Activated T-helper 2 cell treated with anti-CD3 and anti-CD28 coated beads, Interferon-gamma antibody, Interleukin-2, Interleukin-4, amounts not matched to agents 10 μg/mL and 5 μg/mL and 100 μg/mL, durations not matched to agents 14 hours and 24 hours and 36 hours (primary cell): ENCODE measurements around the gene SSMEM1. TPM values are rescaled to one million over a fixed set of nuclear protein-coding genes. Genes with fewer than 3 reads are reported as not detected.
"Not testable (repeated sequence)": the region's sequence is repeated elsewhere in the genome, so short reads cannot be mapped to it uniquely, and the experiment has no call there.

Experiments
- DNase-seq: peaks from one replicate; pipeline ENCODE4 v3.0.0; 2021; ENCODE audit warnings: low spot score
- H3K27ac Mint-ChIP-seq: one replicate; pipeline ENCODE4 v1.8.0; 2021; ENCODE audit warnings: mixed read lengths
- H3K27me3 Mint-ChIP-seq: one replicate; pipeline ENCODE4 v1.8.0; 2021; ENCODE audit warnings: low read depth, mixed read lengths
- H3K36me3 Mint-ChIP-seq: one replicate; pipeline ENCODE4 v1.8.0; 2021; ENCODE audit warnings: low read depth, mixed read lengths
- H3K4me1 Mint-ChIP-seq: one replicate; pipeline ENCODE4 v1.8.0; 2021; ENCODE audit warnings: low read depth, mixed read lengths
- H3K4me3 Mint-ChIP-seq: one replicate; pipeline ENCODE4 v1.8.0; 2021; ENCODE audit warnings: low read depth, mild to moderate bottlenecking, moderate library complexity, mixed read lengths
- H3K9me3 Mint-ChIP-seq: one replicate; pipeline ENCODE4 v1.8.0; 2021; ENCODE audit warnings: mixed read lengths
- intact Hi-C: fragments of 100-400 bp; cut with micrococcal nuclease; formaldehyde crosslinking; loops from one replicate; pipeline ENCODE4 v1.15.1; 2023
- total RNA-seq: library from RNA; stranded (reverse); gene quantifications from 2 replicates; pipeline ENCODE4 v1.2.3, GENCODE V29; 2022

SSMEM1 gene
- total RNA-seq, 1 donor from 2014 or later, result not detected

- H3K4me1 Mint-ChIP-seq, DNase-seq, H3K27ac Mint-ChIP-seq, intact Hi-C loops, H3K4me3 Mint-ChIP-seq, H3K36me3 Mint-ChIP-seq, H3K9me3 Mint-ChIP-seq: not testable (repeated sequence)
- H3K27me3 Mint-ChIP-seq, result peaks cover 16% of the 10 kb centered on the region
These were observed 28.7 kb downstream of the SSMEM1 start for GRCh38 chr7:130236361-130236760.

DNA sequence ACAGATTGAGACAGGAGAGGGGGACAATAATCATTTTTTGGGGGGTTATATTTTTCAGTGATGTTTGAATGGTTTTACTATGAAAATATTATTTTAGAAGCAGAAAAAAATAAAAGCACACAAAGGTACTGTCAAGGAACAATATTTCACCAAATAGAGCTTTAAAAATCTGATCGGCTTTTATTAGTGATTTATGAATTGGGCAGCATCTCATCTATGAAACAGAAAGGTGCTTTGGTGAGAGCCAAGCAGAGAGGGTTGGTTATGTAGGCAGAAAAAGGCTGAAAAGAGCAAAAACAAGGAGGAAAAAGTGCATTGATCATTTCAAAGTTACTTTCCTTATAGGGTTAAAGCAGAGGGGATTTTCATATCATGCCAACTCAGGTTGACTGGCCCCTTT is 32.6 kb downstream of the SSMEM1 start:
- DNase-seq, result no peak
- Mint-ChIP-seq H3K27me3 (peaks cover 20% of the 10 kb centered on the region), H3K27ac (no peak overlapping the region), H3K36me3 (no peaks in the 10 kb centered on the region), H3K9me3 (peaks cover 4% of the 10 kb centered on the region), H3K4me3 (no peak overlapping the region), H3K4me1 (peaks cover 17% of the 10 kb centered on the region)
- intact Hi-C loops, result loop anchor here (5.0 to 10.0 kb wide), 3 partner anchors 37 to 517 kb away; no protein-coding TSS in a partner anchor

DNA sequence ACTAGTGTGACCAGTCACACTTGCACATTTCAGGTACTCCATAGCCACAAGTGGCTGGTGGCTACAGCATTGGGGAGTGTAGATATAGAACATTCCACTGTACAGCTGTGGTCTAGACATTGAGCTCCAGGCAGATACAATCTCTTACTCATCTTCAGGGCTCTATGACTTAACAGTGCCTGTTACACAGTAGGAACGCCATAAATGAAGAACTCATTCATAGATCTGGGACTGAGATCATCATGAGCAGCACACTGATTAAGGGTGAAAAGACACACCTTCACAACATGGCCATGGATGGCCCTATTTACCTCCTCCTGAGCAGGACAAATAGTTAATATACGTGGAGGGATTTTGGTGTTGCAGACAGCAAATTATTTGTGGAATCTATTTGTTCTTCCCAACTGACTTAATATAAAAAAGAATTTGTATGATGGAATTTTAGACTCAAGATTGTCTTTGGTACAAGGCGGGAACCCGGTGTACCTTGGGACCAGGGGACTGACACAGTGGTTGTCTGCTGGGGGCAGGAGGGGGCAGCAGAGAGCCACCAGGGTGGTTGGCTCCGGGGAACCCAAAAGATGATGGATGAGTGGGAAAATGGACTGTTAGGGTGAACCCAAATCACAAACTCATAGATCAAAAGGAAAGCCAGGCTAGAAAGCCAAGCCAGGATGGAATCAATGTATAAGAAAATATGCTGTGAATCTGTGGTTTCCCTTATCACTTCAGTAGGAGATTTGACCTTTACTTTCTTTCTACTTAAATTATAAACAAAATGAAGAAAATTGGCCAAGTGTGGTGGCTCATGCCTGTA is 34.7 kb downstream of the SSMEM1 start:
- H3K36me3 Mint-ChIP-seq, result no peaks in the 10 kb centered on the region
- H3K4me3 Mint-ChIP-seq, result no peak overlapping the region
- intact Hi-C loops, result loop anchor here (5.0 to 10.0 kb wide), 3 partner anchors 35 to 515 kb away; no protein-coding TSS in a partner anchor
- H3K27ac Mint-ChIP-seq, result no peak overlapping the region
- peak; percentile 27 for DNase-seq
- peaks cover 9% of the 10 kb centered on the region for H3K27me3 Mint-ChIP-seq
- peaks cover 4% of the 10 kb centered on the region for H3K9me3 Mint-ChIP-seq
- H3K4me1 Mint-ChIP-seq, result peaks cover 17% of the 10 kb centered on the region

GRCh38 chr7:130243486-130243885 is 35.8 kb downstream of the SSMEM1 start:
- H3K27me3 Mint-ChIP-seq, DNase-seq, H3K9me3 Mint-ChIP-seq, H3K27ac Mint-ChIP-seq, H3K36me3 Mint-ChIP-seq, H3K4me3 Mint-ChIP-seq: not testable (repeated sequence)
- intact Hi-C loops, result loop anchor here (5.0 to 10.0 kb wide), 3 partner anchors 34 to 514 kb away; no protein-coding TSS in a partner anchor
- H3K4me1 Mint-ChIP-seq, result peaks cover 17% of the 10 kb centered on the region

DNA sequence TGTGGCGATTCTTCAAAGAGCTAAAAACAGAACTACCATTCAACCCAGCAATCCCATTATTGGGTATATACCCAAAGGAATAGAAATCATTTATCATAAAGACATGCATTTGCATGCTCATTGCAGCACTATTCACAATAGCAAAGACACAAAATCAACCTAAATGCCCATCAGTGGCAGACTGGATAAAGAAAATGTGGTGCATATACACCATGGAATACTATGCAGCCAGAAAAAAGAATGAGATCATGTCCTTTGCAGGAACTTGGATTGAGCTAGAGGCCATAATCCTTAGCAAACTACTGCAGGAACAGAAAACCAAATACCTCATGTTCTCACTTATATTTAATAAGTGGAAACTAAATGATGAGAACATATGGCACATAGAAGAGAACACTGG is 38.8 kb downstream of the SSMEM1 start:
- H3K4me1 Mint-ChIP-seq, result peaks cover 17% of the 10 kb centered on the region
- H3K27ac Mint-ChIP-seq, H3K4me3 Mint-ChIP-seq, H3K9me3 Mint-ChIP-seq, DNase-seq, H3K36me3 Mint-ChIP-seq: not testable (repeated sequence)
- intact Hi-C loops, result loop anchor here (10.0 kb wide), 1 partner anchor 238 kb away; no protein-coding TSS in a partner anchor
- H3K27me3 Mint-ChIP-seq, result peaks cover 11% of the 10 kb centered on the region

- not testable (repeated sequence) for H3K36me3 Mint-ChIP-seq, DNase-seq, H3K27ac Mint-ChIP-seq, H3K4me1 Mint-ChIP-seq, H3K4me3 Mint-ChIP-seq, H3K9me3 Mint-ChIP-seq
- peaks cover 14% of the 10 kb centered on the region for H3K27me3 Mint-ChIP-seq
- intact Hi-C loops, result loop anchor here (10.0 kb wide), 1 partner anchor 236 kb away; no protein-coding TSS in a partner anchor
These were observed 41.2 kb downstream of the SSMEM1 start for GRCh38 chr7:130248842-130249241.

DNA sequence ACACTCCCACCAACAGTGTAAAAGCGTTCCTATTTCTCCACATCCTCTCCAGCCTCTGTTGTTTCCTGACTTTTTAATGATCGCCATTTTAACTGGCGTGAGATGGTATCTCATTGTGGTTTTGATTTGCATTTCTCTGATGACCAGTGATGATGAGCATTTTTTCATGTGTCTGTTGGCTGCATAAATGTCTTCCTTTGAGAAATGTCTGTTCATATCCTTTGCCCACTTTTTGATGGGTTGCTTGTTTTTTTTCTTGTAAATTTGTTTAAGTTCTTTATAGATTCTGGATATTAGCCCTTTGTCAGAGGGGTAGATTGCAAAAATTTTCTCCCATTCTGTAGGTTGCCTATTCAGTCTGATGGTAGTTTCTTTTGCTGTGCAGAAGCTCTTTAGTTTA is 42.0 kb downstream of the SSMEM1 start:
- not testable (repeated sequence) for H3K4me1 Mint-ChIP-seq, H3K4me3 Mint-ChIP-seq, H3K27ac Mint-ChIP-seq, H3K36me3 Mint-ChIP-seq, DNase-seq, H3K9me3 Mint-ChIP-seq
- H3K27me3 Mint-ChIP-seq, result peaks cover 12% of the 10 kb centered on the region
- intact Hi-C loops, result loop anchor here (10.0 kb wide), 1 partner anchor 235 kb away; no protein-coding TSS in a partner anchor

GRCh38 chr7:130254555-130254954 is 46.9 kb downstream of the SSMEM1 start:
- Mint-ChIP-seq H3K36me3 (no peaks in the 10 kb centered on the region), H3K4me1 (no peaks in the 10 kb centered on the region), H3K27me3 (peaks cover 5% of the 10 kb centered on the region), H3K27ac (no peak overlapping the region), H3K4me3 (no peak overlapping the region), H3K9me3 (peaks cover 17% of the 10 kb centered on the region)
- no peak for DNase-seq
- intact Hi-C loops, result no loop called here

GRCh38 chr7:130256704-130257103 is 49.0 kb downstream of the SSMEM1 start:
- intact Hi-C loops, result no loop called here
- Mint-ChIP-seq H3K4me1 (no peaks in the 10 kb centered on the region), H3K27me3 (peaks cover 3% of the 10 kb centered on the region), H3K36me3 (no peaks in the 10 kb centered on the region), H3K27ac (no peak overlapping the region), H3K4me3 (no peak overlapping the region), H3K9me3 (peaks cover 17% of the 10 kb centered on the region)
- no peak for DNase-seq

DNA sequence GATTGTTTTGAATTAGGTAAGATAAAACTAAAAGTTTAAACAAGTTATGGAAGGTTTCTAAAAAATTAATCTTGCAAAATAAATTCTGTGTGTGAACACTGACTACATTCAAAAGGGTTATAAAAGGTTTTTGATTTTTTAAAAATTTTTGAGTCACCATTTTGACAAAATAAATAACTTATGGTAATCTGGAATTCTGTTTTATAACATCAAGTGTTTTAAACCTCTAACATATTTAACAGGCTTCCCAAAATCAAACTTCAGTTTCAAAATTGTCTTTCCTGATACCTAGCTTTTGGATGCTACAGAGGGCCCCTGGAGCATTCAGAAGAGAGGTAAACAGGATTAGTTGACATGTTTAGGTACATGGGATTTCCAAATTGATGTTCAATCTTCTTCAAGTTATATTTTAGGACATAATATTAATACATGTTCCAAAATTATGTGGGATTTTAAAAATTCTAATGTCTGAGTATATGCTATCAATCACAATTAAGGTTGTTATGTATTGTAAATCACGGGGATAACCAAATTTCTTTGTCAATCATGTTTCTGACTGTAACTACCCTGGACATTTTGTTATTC is 50.9 kb downstream of the SSMEM1 start:
- intact Hi-C loops, result no loop called here
- no peaks in the 10 kb centered on the region for H3K4me1 Mint-ChIP-seq
- DNase-seq, result no peak
- no peak overlapping the region for H3K27ac Mint-ChIP-seq
- no peaks in the 10 kb centered on the region for H3K36me3 Mint-ChIP-seq
- H3K4me3 Mint-ChIP-seq, result no peak overlapping the region
- H3K27me3 Mint-ChIP-seq, result peaks cover 1% of the 10 kb centered on the region
- H3K9me3 Mint-ChIP-seq, result peaks cover 14% of the 10 kb centered on the region

- Mint-ChIP-seq H3K36me3 (no peaks in the 10 kb centered on the region), H3K27me3 (no peaks in the 10 kb centered on the region), H3K4me3 (no peak overlapping the region), H3K27ac (no peak overlapping the region), H3K4me1 (no peaks in the 10 kb centered on the region), H3K9me3 (peaks cover 8% of the 10 kb centered on the region)
- intact Hi-C loops, result no loop called here
- no peak for DNase-seq
These were observed 54.8 kb downstream of the SSMEM1 start for GRCh38 chr7:130262448-130262847.

DNA sequence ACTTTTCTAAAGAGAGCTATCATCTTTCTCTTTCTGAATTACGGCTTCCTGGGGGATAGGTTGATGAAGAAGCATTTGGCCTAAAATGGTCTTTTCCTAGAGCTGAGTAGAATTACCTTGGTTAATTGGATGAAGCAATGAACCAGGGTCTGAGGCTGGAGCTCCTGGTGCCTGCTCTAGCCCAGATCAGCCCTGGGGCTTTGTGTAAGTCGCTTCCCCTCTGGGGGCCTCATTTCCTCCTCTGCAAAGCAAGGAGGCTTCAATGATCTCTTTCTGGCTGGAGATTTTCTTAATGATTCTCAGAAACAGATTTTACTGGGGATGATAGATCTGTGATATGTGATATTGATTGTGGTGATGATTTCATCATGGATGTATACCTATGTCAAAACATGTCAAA is 55.5 kb downstream of the SSMEM1 start:
- Mint-ChIP-seq H3K36me3 (no peaks in the 10 kb centered on the region), H3K4me1 (no peaks in the 10 kb centered on the region), H3K27ac (no peak overlapping the region), H3K27me3 (no peaks in the 10 kb centered on the region), H3K4me3 (no peak overlapping the region), H3K9me3 (peaks cover 8% of the 10 kb centered on the region)
- no peak for DNase-seq
- intact Hi-C loops, result no loop called here
